GM18873 (cell line): ENCODE measurements around the gene IYD.
"Not testable (repeated sequence)": the region's sequence is repeated elsewhere in the genome, so short reads cannot be mapped to it uniquely, and the experiment has no call there.

Source experiments
- ATAC-seq: cut with Tn5 transposase; IDR thresholded peaks from one replicate; pipeline ENCODE4 v1.9.1; 2021; ENCODE audit warnings: mild to moderate bottlenecking, moderate library complexity, moderate number of reproducible peaks; ENCODE audit not compliant: unreplicated experiment, low FRiP score

The IYD gene

GRCh38 chr6:150426198-150426597 lies 57.4 kb downstream of the IYD start:
- no peak for ATAC-seq

- ATAC-seq: no peak
Measured at GRCh38 chr6:150427037-150427602, 58.3 kb downstream of the IYD start.

- no peak for ATAC-seq
Measured at GRCh38 chr6:150427843-150428242, 59.0 kb downstream of the IYD start.

GRCh38 chr6:150430815-150431214 lies 62.0 kb downstream of the IYD start:
- no peak for ATAC-seq

GRCh38 chr6:150435360-150435759 lies 66.5 kb downstream of the IYD start:
- ATAC-seq: no peak

DNA sequence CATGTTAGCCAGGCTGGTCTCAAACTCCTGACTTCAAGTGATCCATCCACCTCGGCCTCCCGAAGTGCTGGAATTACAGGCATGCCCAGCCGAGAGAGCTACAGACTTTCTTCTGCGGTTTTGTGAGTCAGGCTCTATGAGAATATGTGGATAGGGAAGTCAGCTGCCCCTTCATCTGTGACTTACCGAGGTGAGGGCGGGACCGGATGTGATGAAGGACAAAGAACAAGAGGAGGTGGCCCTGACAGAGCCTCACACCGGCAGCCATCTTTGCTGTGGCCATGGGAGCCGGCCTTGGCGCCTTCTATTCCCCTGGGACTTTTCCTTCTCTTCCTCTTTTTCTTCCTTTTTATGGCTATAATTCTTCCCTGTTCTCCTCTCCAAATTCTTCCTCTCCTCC lies 67.0 kb downstream of the IYD start:
- no peak for ATAC-seq

GRCh38 chr6:150439373-150439772 lies 70.6 kb downstream of the IYD start:
- no peak for ATAC-seq

GRCh38 chr6:150443621-150444020 lies 74.8 kb downstream of the IYD start:
- ATAC-seq: no peak

DNA sequence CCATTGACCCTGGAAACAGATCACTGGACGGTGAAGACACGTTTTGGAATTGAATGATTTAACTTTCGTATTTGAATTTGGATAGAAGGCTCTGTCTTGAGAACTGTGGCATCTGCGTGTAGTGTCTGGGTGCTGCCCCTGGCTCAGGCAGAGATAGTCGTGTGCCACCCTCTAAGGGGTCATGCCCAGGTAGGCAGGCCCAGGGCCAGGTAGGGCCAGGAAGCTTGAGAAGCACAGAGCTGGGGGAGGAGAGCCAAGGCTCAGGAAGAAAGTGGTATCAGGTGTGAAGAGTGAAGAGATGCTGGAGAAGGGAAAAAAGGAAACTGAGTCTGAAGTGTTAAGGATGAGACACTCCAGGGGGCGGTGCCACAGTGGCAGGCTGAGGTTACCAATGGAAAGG lies 75.5 kb downstream of the IYD start:
- no peak for ATAC-seq

DNA sequence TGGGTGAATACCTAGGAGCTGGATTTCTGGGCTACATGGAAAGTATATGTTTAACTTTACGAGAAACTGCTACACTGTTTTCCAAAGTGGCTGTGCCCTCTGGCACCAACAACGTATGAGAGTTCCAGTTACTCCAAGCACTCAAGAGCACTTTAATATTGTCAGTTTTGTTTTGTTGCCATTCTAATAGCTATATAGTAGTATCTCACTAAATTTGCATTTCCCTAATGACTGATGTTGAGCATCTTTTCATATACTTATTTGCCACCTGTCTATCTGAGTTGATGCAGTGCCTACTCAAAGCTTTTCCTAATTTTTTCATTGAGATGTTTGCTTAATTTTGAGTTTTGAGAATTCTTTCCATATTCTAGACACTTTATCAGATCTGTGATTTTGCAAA lies 76.7 kb downstream of the IYD start:
- no peak for ATAC-seq

GRCh38 chr6:150448221-150448620 lies 79.4 kb downstream of the IYD start:
- no peak for ATAC-seq

GRCh38 chr6:150449055-150449454 lies 80.2 kb downstream of the IYD start:
- ATAC-seq: not testable (repeated sequence)

DNA sequence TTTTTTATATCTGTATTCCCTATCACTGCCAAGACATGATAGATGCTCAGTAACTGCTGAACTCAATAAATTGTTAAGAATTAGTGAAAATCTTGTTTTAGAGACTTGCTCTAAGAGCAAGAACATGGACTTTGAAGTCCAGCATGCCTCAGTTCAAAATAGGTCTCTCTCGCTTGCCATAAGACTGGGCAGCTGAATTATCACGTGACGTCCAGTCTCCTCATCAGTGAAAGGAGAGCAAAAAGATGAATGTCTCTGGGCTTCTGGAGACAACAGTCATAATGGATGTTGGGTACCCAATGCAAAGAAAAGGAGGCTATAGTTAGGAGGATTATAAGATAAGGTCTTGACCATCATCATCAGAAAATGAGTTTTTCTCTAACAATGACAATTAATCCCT lies 82.1 kb downstream of the IYD start:
- no peak for ATAC-seq

DNA sequence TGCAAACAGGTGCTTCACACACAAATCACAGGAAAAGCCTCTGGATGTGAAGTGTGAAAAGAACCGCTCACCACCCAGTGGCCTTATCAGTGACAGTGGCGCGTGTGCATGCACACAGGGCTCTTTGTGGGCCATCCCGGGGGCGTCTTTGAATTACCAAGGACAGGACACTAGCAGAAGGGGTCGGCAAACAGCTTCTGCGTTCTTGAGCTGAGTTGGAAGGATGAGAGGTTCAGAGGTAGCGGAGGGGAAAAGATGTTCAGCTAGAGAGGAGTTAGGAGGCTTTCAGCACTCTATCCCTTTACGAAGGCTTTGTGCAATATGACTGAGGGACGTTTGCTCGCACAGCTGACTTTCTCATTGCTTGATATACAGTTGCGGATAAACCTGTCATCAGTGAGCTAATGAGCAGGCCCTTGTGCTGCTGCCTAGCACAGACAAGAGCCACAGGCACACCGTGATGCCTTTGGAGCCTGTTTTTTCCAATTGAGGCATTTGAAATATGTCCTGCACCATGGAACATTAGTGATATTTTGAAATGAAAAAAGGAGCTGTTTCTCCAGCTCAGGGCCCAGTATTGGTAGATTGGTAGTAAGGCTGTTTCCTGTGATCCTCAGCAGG lies 83.1 kb downstream of the IYD start:
- no peak for ATAC-seq

- no peak for ATAC-seq
Measured at GRCh38 chr6:150452428-150453243, 83.8 kb downstream of the IYD start.

DNA sequence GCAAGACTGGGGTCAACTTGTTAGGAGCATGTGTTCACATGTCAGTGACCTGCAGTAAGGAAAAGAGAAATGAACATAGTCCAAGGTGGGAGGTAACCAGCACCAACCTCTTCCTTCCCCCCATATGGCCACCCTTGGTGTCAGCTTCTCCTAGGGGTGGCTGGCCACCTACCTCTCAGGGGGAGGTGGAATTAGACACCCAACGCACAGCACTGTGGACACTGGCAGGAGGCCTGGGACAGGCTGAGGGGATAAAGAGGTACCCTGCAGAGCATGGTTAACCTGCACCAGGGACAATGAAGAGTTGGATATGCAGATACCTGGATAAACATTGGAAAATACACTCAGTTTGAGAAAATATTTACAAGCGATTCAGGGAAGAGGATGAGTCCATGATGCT lies 84.5 kb downstream of the IYD start:
- ATAC-seq: no peak
